IMR-90 (cell line): ENCODE measurements around the gene DENR. TPM values are rescaled to one million over a fixed set of nuclear protein-coding genes. Genes with fewer than 3 reads are reported as not detected.

ENCODE experiments used
- ATAC-seq: fragments of 200-7000 bp; cut with Tn5 transposase; 2 replicates; pipeline ENCODE4 v1.9.1; 2020; ENCODE audit warnings: low read depth, mild to moderate bottlenecking, moderate library complexity
- BruUV-seq: library from RNA; stranded (reverse); fragments of 400-500 nt; replicated peaks from 2 replicates; lab custom pipeline; 2021; lab: Mats Ljungman, UMichigan
- CTCF ChIA-PET: fragments of 300-600 bp; formaldehyde crosslinking; extraction: SDS; loops from one replicate; lab custom pipeline; 2021; ENCODE audit warnings: antibody characterized with exemption; lab: Yijun Ruan, JAX
- POLR2A ChIA-PET: fragments of 300-600 bp; sonication (Branson Sonifier 250); formaldehyde crosslinking; loops from one replicate; lab custom pipeline; 2022; ENCODE audit warnings: antibody characterized with exemption; ENCODE audit not compliant: unreplicated experiment; lab: Charles Lee
- DNase-seq: peaks from one replicate; pipeline ENCODE4 v3.0.0; 2013
- H2AFZ ChIP-seq: replicated peaks from 2 replicates; pipeline ENCODE3; 2013; ENCODE audit warnings: low read length, mild to moderate bottlenecking; ENCODE audit not compliant: poor library complexity
- H2AK5ac ChIP-seq: 2 replicates; pipeline ENCODE4 v1.6.1; 2013; ENCODE audit warnings: low read depth, low read length, inconsistent platforms
- H2AK9ac ChIP-seq: replicated peaks from 2 replicates; pipeline ENCODE3; 2013; ENCODE audit warnings: mild to moderate bottlenecking, low read depth, low read length, moderate library complexity; ENCODE audit not compliant: poor library complexity
- H2BK120ac ChIP-seq: 2 replicates; pipeline ENCODE4 v1.6.1; 2013; ENCODE audit warnings: low read depth, low read length, inconsistent platforms
- H2BK15ac ChIP-seq: 3 replicates; pipeline ENCODE4 v1.6.1; 2013; ENCODE audit warnings: low read depth, low read length, inconsistent platforms
- H2BK20ac ChIP-seq: 2 replicates; pipeline ENCODE4 v1.6.1; 2013; ENCODE audit warnings: low read depth, mild to moderate bottlenecking, inconsistent platforms, low read length, moderate library complexity
- H2BK5ac ChIP-seq: 2 replicates; pipeline ENCODE4 v1.6.1; 2013; ENCODE audit warnings: mild to moderate bottlenecking, low read depth, low read length, inconsistent platforms; ENCODE audit not compliant: poor library complexity, severe bottlenecking
- H3K14ac ChIP-seq: replicated peaks from 2 replicates; pipeline ENCODE4 v1.6.1; 2013; ENCODE audit warnings: low read depth, low read length, inconsistent platforms
- H3K18ac ChIP-seq: 2 replicates; pipeline ENCODE4 v1.6.1; 2013; ENCODE audit warnings: low read depth, low read length, control low read depth
- H3K23ac ChIP-seq: 2 replicates; pipeline ENCODE4 v1.6.1; 2013; ENCODE audit warnings: low read depth, low read length, inconsistent platforms
- H3K27ac ChIP-seq: 2 replicates; pipeline ENCODE4 v1.5.1; 2013; ENCODE audit warnings: mild to moderate bottlenecking, control low read depth, low read length; ENCODE audit not compliant: insufficient read depth
- H3K27me3 ChIP-seq: 2 replicates; pipeline ENCODE4 v1.6.1; 2013; ENCODE audit warnings: low read length; ENCODE audit not compliant: control insufficient read depth, insufficient read depth
- H3K36me3 ChIP-seq: 2 replicates; pipeline ENCODE4 v1.6.1; 2013; ENCODE audit warnings: low read length, mixed read lengths; ENCODE audit not compliant: control insufficient read depth, insufficient read depth
- H3K4ac ChIP-seq: 2 replicates; pipeline ENCODE4 v1.6.1; 2013; ENCODE audit warnings: low read depth, low read length, inconsistent platforms
- H3K4me1 ChIP-seq: 2 replicates; pipeline ENCODE4 v1.6.1; 2013; ENCODE audit warnings: low read length, mixed read lengths; ENCODE audit not compliant: control insufficient read depth, insufficient read depth
- H3K4me2 ChIP-seq: 2 replicates; pipeline ENCODE4 v1.6.1; 2013; ENCODE audit warnings: low read depth, mild to moderate bottlenecking, control low read depth, low read length, moderate library complexity
- H3K4me3 ChIP-seq: 2 replicates; pipeline ENCODE4 v1.5.1; 2013; ENCODE audit warnings: low read depth, mild to moderate bottlenecking, control low read depth, low read length, moderate library complexity; ENCODE audit not compliant: insufficient read depth
- H3K56ac ChIP-seq: 2 replicates; pipeline ENCODE4 v1.6.1; 2013; ENCODE audit warnings: low read length, inconsistent platforms; ENCODE audit not compliant: insufficient read depth; ENCODE audit errors: extremely low read depth
- H3K79me1 ChIP-seq, 2 experiments: 2 replicates each; pipeline ENCODE4 v1.6.1; 2013; ENCODE audit warnings: low read length in 2 of 2, inconsistent platforms in 1 of 2, low read depth in 1 of 2
- H3K9ac ChIP-seq: 2 replicates; pipeline ENCODE4 v1.6.1; 2013; ENCODE audit warnings: low read depth, low read length, control low read depth
- H3K9me1 ChIP-seq: 2 replicates; pipeline ENCODE4 v1.6.1; 2013; ENCODE audit warnings: low read length, inconsistent platforms; ENCODE audit not compliant: insufficient read depth
- H3K9me3 ChIP-seq: 2 replicates; pipeline ENCODE4 v1.6.1; 2013; ENCODE audit warnings: low read length; ENCODE audit not compliant: control insufficient read depth, insufficient read depth
- H4K20me1 ChIP-seq: 2 replicates; pipeline ENCODE4 v1.6.1; 2013; ENCODE audit warnings: low read length, inconsistent platforms; ENCODE audit not compliant: insufficient read depth
- H4K5ac ChIP-seq: 2 replicates; pipeline ENCODE4 v1.6.1; 2013; ENCODE audit warnings: mild to moderate bottlenecking, low read depth, low read length, control low read depth
- H4K8ac ChIP-seq, 2 experiments: 2 replicates each; pipeline ENCODE4 v1.6.1; 2013; ENCODE audit warnings: low read depth in 2 of 2, low read length in 2 of 2, control low read depth in 1 of 2, inconsistent platforms in 1 of 2
- H4K91ac ChIP-seq: 2 replicates; pipeline ENCODE4 v1.6.1; 2013; ENCODE audit warnings: low read depth, low read length, inconsistent platforms; ENCODE audit not compliant: insufficient read depth
- BHLHE40 ChIP-seq: fragments of 150-350 bp; IDR thresholded peaks from 2 replicates; pipeline ENCODE4 v1.6.1; 2016; ENCODE audit warnings: mild to moderate bottlenecking, low read depth, low read length
- CEBPB ChIP-seq: IDR thresholded peaks from 2 replicates; pipeline ENCODE4 v1.6.1; 2012; ENCODE audit warnings: low read depth, low read length, improper control_type of control experiment
- CHD1 ChIP-seq: IDR thresholded peaks from 2 replicates; pipeline ENCODE4 v1.6.1; 2012; ENCODE audit warnings: low read depth, low read length, improper control_type of control experiment
- CTCF ChIP-seq: conservative IDR thresholded peaks from 2 replicates; pipeline ENCODE4 v1.5.1; 2012; ENCODE audit warnings: mild to moderate bottlenecking, low read depth, low read length, improper control_type of control experiment
- ELK1 ChIP-seq: fragments of 150-350 bp; IDR thresholded peaks from 2 replicates; pipeline ENCODE4 v1.6.1; 2016; ENCODE audit warnings: low read depth, mild to moderate bottlenecking, low read length, moderate library complexity, borderline replicate concordance
- FOS ChIP-seq: fragments of 150-350 bp; IDR thresholded peaks from 2 replicates; pipeline ENCODE4 v1.6.1; 2016; ENCODE audit warnings: low read depth, low read length
- MAZ ChIP-seq: IDR thresholded peaks from 2 replicates; pipeline ENCODE4 v1.6.1; 2012; ENCODE audit warnings: low read depth, mild to moderate bottlenecking, low read length, improper control_type of control experiment, moderate library complexity, borderline replicate concordance
- MXI1 ChIP-seq: IDR thresholded peaks from 2 replicates; pipeline ENCODE4 v1.6.1; 2012; ENCODE audit warnings: low read depth, mild to moderate bottlenecking, low read length, moderate library complexity, borderline replicate concordance
- NFE2L2 ChIP-seq: fragments of 150-350 bp; IDR thresholded peaks from 2 replicates; pipeline ENCODE4 v1.6.1; 2016; ENCODE audit warnings: low read depth, mild to moderate bottlenecking, low read length
- POLR2A ChIP-seq: IDR thresholded peaks from 2 replicates; pipeline ENCODE4 v1.6.1; 2012; ENCODE audit warnings: mild to moderate bottlenecking, low read depth, low read length
- RCOR1 ChIP-seq: IDR thresholded peaks from 2 replicates; pipeline ENCODE4 v1.6.1; 2012; ENCODE audit warnings: mild to moderate bottlenecking, low read length, improper control_type of control experiment; ENCODE audit not compliant: insufficient replicate concordance
- RFX5 ChIP-seq: IDR thresholded peaks from 2 replicates; pipeline ENCODE4 v1.8.0; 2012; ENCODE audit warnings: low read depth, mild to moderate bottlenecking, low read length, moderate library complexity
- SMC3 ChIP-seq: fragments of 150-350 bp; IDR thresholded peaks from 2 replicates; pipeline ENCODE4 v1.6.1; 2016; ENCODE audit warnings: low read depth, mild to moderate bottlenecking, antibody characterized with exemption, low read length, moderate library complexity
- WGBS, 2 experiments: methylation state at CpG; one replicate each; pipeline versions ENCODE4 v1.1.5 to v1.1.7; 2013; ENCODE audit warnings: missing lambda C conversion rate in 2 of 2; ENCODE audit not compliant: insufficient read length in 1 of 2; ENCODE audit errors: extremely low coverage in 2 of 2; 5-methylcytosine and 5-hydroxymethylcytosine counted together
- dilution Hi-C: fragments of 300-500 bp; cut with HindIII; formaldehyde crosslinking; loops from one replicate; pipeline ENCODE4 v1.14.3; 2018; ENCODE audit warnings: low sequenced_read_pairs; ENCODE audit not compliant: unreplicated experiment
- in situ Hi-C: fragments of 300-500 bp; cut with MboI; formaldehyde crosslinking; loops from 3 replicates; pipeline ENCODE4 v1.14.3; 2019; ENCODE audit warnings: low sequenced_read_pairs, inconsistent platforms, mixed read lengths
- intact Hi-C: fragments of 100-400 bp; cut with micrococcal nuclease; formaldehyde crosslinking; loops from 2 replicates; pipeline ENCODE4 v1.10.0; 2022
- polyA plus RNA-seq, 3 experiments: library from polyadenylated mRNA; depleted of rRNA; stranded (reverse); fragments of >200 nt; gene quantifications; 2 replicates each; pipeline ENCODE4 v1.2.3, GENCODE V29; 2012; ENCODE audit warnings: low replicate concordance in 1 of 3
- total RNA-seq: library from RNA; depleted of rRNA; stranded (reverse); fragments of >200 nt; gene quantifications from 2 replicates; pipeline ENCODE4 v1.2.3, GENCODE V29; 2012

The DENR gene
- total and polyA plus RNA-seq, 2 of the 4 experiments (the other 2 are of a cell fraction): 8.2 to 24.5 TPM

GRCh38 chr12:122788387-122788786 lies 35.8 kb downstream of the DENR start:
- H3K27me3 ChIP-seq: no peaks in the 10 kb centered on the region
- H3K79me1 ChIP-seq: no peaks in the 10 kb centered on the region
- no peak overlapping the region for H3K23ac ChIP-seq
- TF ChIP-seq CHD1 (no peak), MAZ (no peak), SMC3 (no peak), FOS (no peak), MXI1 (no peak), RCOR1 (no peak), NFE2L2 (no peak), CTCF (no peak), ELK1 (no peak), CEBPB (no peak), RFX5 (no peak), BHLHE40 (no peak), POLR2A (no peak)
- H2BK120ac ChIP-seq: no peak overlapping the region
- no peaks in the 10 kb centered on the region for H3K9me1 ChIP-seq
- CTCF ChIA-PET: no interaction called here
- DNase-seq: peak; percentile 41
- no peak overlapping the region for H2BK20ac ChIP-seq
- H3K9ac ChIP-seq: no peak overlapping the region
- H4K20me1 ChIP-seq: no peaks in the 10 kb centered on the region
- in situ Hi-C loops (no loop called here), intact Hi-C loops (no loop called here), dilution Hi-C loops (no loop called here)
- H2BK5ac ChIP-seq: no peak overlapping the region
- no peak overlapping the region for H3K4me2 ChIP-seq
- H2AK5ac ChIP-seq: no peak overlapping the region
- no peak overlapping the region for H2BK15ac ChIP-seq
- no peak overlapping the region for H4K5ac ChIP-seq
- BruUV-seq: no TSS peak
- WGBS, 2 experiments: 60% methylated on average over 1 of the region's 4 CpGs; no CpG with 5 or more reads in 1 of the 2 experiments
- H3K14ac ChIP-seq: no peak overlapping the region
- H3K4ac ChIP-seq: no peak overlapping the region
- no peak overlapping the region for H4K91ac ChIP-seq
- no peak overlapping the region for H2AFZ ChIP-seq
- no peak overlapping the region for H4K8ac ChIP-seq
- no peaks in the 10 kb centered on the region for H3K9me3 ChIP-seq
- H3K36me3 ChIP-seq: no peaks in the 10 kb centered on the region
- no peak overlapping the region for H2AK9ac ChIP-seq
- no peak overlapping the region for H3K27ac ChIP-seq
- no peak overlapping the region for H3K4me3 ChIP-seq
- ATAC-seq: no peak
- H3K56ac ChIP-seq: no peak overlapping the region
- H3K4me1 ChIP-seq: 0 out of 2 replicates have a peak, but pooled peaks cover 3% of the 10 kb centered on the region
- POLR2A ChIA-PET: no interaction called here
- H3K18ac ChIP-seq: no peak overlapping the region
